Measurements from ENCODE around the gene SLC26A3.
"Not testable (repeated sequence)": the region's sequence is repeated elsewhere in the genome, so short reads cannot be mapped to it uniquely, and the experiment has no call there.

SLC26A3 gene

GRCh38 chr7:107803009-107803610 is at the start of gene SLC26A3:
TSS of gene SLC26A3 (minus strand) at chr7:107803223. CDS start at chr7:107794509, 8,714 bp downstream.
- no peak for DNase-seq

GRCh38 chr7:107850643-107851042 is 47.6 kb upstream of the SLC26A3 start:
- no peak for DNase-seq

- DNase-seq = no peak
Observed at GRCh38 chr7:107850216-107850615, 47.2 kb upstream of the SLC26A3 start.

GRCh38 chr7:107848211-107848610 is 45.2 kb upstream of the SLC26A3 start:
- DNase-seq = not testable (repeated sequence)

- DNase-seq = not testable (repeated sequence)
Observed at GRCh38 chr7:107847836-107848175, 44.8 kb upstream of the SLC26A3 start.

GRCh38 chr7:107847168-107847835 is 44.3 kb upstream of the SLC26A3 start:
- peak; percentile 94 for DNase-seq

GRCh38 chr7:107846324-107846723 is 43.3 kb upstream of the SLC26A3 start:
- no peak for DNase-seq

- DNase-seq = no peak
Observed at GRCh38 chr7:107843184-107843583, 40.2 kb upstream of the SLC26A3 start.

GRCh38 chr7:107842213-107842612 is 39.2 kb upstream of the SLC26A3 start:
- DNase-seq = no peak

GRCh38 chr7:107838816-107839565 is 36.0 kb upstream of the SLC26A3 start:
- DNase-seq = no peak

GRCh38 chr7:107838024-107838601 is 35.1 kb upstream of the SLC26A3 start:
- no peak for DNase-seq

GRCh38 chr7:107837145-107837512 is 34.1 kb upstream of the SLC26A3 start:
- no peak for DNase-seq

- no peak for DNase-seq
Observed at GRCh38 chr7:107836237-107837144, 33.5 kb upstream of the SLC26A3 start.

- no peak for DNase-seq
Observed at GRCh38 chr7:107834401-107834800, 31.4 kb upstream of the SLC26A3 start.

- no peak for DNase-seq
Observed at GRCh38 chr7:107833684-107834106, 30.7 kb upstream of the SLC26A3 start.

- no peak for DNase-seq
Observed at GRCh38 chr7:107830420-107830819, 27.4 kb upstream of the SLC26A3 start.

GRCh38 chr7:107828540-107828939 is 25.5 kb upstream of the SLC26A3 start:
- DNase-seq = no peak

- DNase-seq = no peak
Observed at GRCh38 chr7:107827501-107827900, 24.5 kb upstream of the SLC26A3 start.

GRCh38 chr7:107826451-107826850 is 23.4 kb upstream of the SLC26A3 start:
- no peak for DNase-seq

GRCh38 chr7:107824858-107825257 is 21.8 kb upstream of the SLC26A3 start:
- DNase-seq = no peak

GRCh38 chr7:107818622-107819021 is 15.6 kb upstream of the SLC26A3 start:
- no peak for DNase-seq

- DNase-seq = peak; percentile 27
Observed at GRCh38 chr7:107816011-107816566, 13.1 kb upstream of the SLC26A3 start.
